HEK293 (cell line): ENCODE results near the gene EMC9.
A peak's percentile ranks its signal among the peaks of the same experiment; 100 is the strongest.

ENCODE experiments used
- CTCF ChIA-PET: fragments of 350-600 bp; formaldehyde crosslinking; extraction: SDS; loops from one replicate; lab custom pipeline; 2021; ENCODE audit warnings: antibody characterized with exemption; lab: Yijun Ruan, JAX
- POLR2A ChIA-PET: fragments of 300-600 bp; formaldehyde crosslinking; extraction: SDS; loops from one replicate; lab custom pipeline; 2020; ENCODE audit warnings: antibody characterized with exemption, inconsistent platforms; lab: Yijun Ruan, JAX
- H3K27ac ChIP-seq: fragments of 200-500 bp; sonication (Bioruptor generic); 2 replicates; pipeline ENCODE4 v1.5.1; 2014; ENCODE audit warnings: low read depth, low read length, control low read depth, inconsistent platforms; ENCODE audit errors: extremely low read depth
- H3K36me3 ChIP-seq, 2 experiments: fragments of 200-500 bp in 1 of 2; sonication (Bioruptor generic) in 1 of 2; 1 replicate in 1 of 2; 2 replicates in 1 of 2; pipeline ENCODE4 v1.5.1; 2014 to 2017; ENCODE audit warnings: inconsistent platforms in 2 of 2, low read length in 2 of 2; ENCODE audit not compliant: control insufficient read depth in 2 of 2, insufficient read depth in 1 of 2
- H3K4me1 ChIP-seq: fragments of 200-500 bp; sonication (Bioruptor generic); 2 replicates; pipeline ENCODE4 v1.5.1; 2014; ENCODE audit warnings: mild to moderate bottlenecking, low read length, inconsistent platforms; ENCODE audit not compliant: control insufficient read depth, insufficient read depth
- H3K4me3 ChIP-seq: 2 replicates; pipeline ENCODE4 v1.5.1; 2011; ENCODE audit warnings: low read depth, mild to moderate bottlenecking, control low read depth, low read length, moderate library complexity
- H3K9me3 ChIP-seq: fragments of 200-500 bp; sonication (Bioruptor generic); 2 replicates; pipeline ENCODE4 v1.5.1; 2014; ENCODE audit warnings: low read depth, low read length, inconsistent platforms; ENCODE audit not compliant: control insufficient read depth, insufficient read depth
- HOXC10 ChIP-seq: sonication (generic); formaldehyde crosslinking; IDR thresholded peaks from 2 replicates; pipeline ENCODE4 v1.8.1; 2023; ENCODE audit warnings: mild to moderate bottlenecking, missing genetic modification reagents
- KLF1 ChIP-seq: fragments of 450-650 bp; formaldehyde crosslinking; IDR thresholded peaks from 2 replicates; pipeline ENCODE4 v1.5.1; 2016; ENCODE audit warnings: missing biosample characterization, missing genetic modification characterization
- KLF10 ChIP-seq: fragments of 450-650 bp; IDR thresholded peaks from 2 replicates; pipeline ENCODE4 v1.5.1; 2018; ENCODE audit warnings: missing biosample characterization, mild to moderate bottlenecking, missing genetic modification characterization
- KLF7 ChIP-seq: fragments of 450-650 bp; formaldehyde crosslinking; IDR thresholded peaks from 2 replicates; pipeline ENCODE4 v1.5.1; 2016; ENCODE audit warnings: missing biosample characterization, missing genetic modification characterization, borderline replicate concordance
- MZF1 ChIP-seq: fragments of 450-650 bp; formaldehyde crosslinking; IDR thresholded peaks from 2 replicates; pipeline ENCODE4 v1.5.1; 2017; ENCODE audit warnings: missing biosample characterization, missing genetic modification characterization, borderline replicate concordance
- OSR2 ChIP-seq: fragments of 450-650 bp; formaldehyde crosslinking; IDR thresholded peaks from 2 replicates; pipeline ENCODE4 v1.5.1; 2016; ENCODE audit warnings: missing biosample characterization, missing genetic modification characterization
- SALL2 ChIP-seq: fragments of 450-650 bp; formaldehyde crosslinking; IDR thresholded peaks from 2 replicates; pipeline ENCODE4 v1.5.0; 2017; ENCODE audit warnings: missing biosample characterization, mild to moderate bottlenecking, missing genetic modification characterization, borderline replicate concordance
- SCRT1 ChIP-seq: fragments of 450-650 bp; formaldehyde crosslinking; IDR thresholded peaks from 2 replicates; pipeline ENCODE4 v1.5.1; 2016; ENCODE audit warnings: missing biosample characterization, missing genetic modification characterization, borderline replicate concordance
- ZBTB8A ChIP-seq: fragments of 450-650 bp; formaldehyde crosslinking; IDR thresholded peaks from 2 replicates; pipeline ENCODE4 v1.5.1; 2016; ENCODE audit warnings: missing biosample characterization, missing genetic modification characterization
- ZEB2 ChIP-seq: fragments of 450-650 bp; formaldehyde crosslinking; IDR thresholded peaks from 2 replicates; pipeline ENCODE4 v1.5.1; 2016; ENCODE audit warnings: missing biosample characterization, missing genetic modification characterization
- ZFP37 ChIP-seq: fragments of 450-650 bp; formaldehyde crosslinking; IDR thresholded peaks from 2 replicates; pipeline ENCODE4 v1.5.1; 2016; ENCODE audit warnings: missing biosample characterization, missing genetic modification characterization
- ZNF155 ChIP-seq: fragments of 450-650 bp; formaldehyde crosslinking; IDR thresholded peaks from 2 replicates; pipeline ENCODE4 v1.5.1; 2016; ENCODE audit warnings: missing biosample characterization, missing genetic modification characterization
- ZNF169 ChIP-seq: fragments of 450-650 bp; formaldehyde crosslinking; IDR thresholded peaks from 2 replicates; pipeline ENCODE4 v1.5.1; 2016; ENCODE audit warnings: missing biosample characterization, missing genetic modification characterization
- ZNF214 ChIP-seq: fragments of 450-650 bp; formaldehyde crosslinking; IDR thresholded peaks from 2 replicates; pipeline ENCODE4 v1.5.1; 2017; ENCODE audit warnings: missing biosample characterization, mild to moderate bottlenecking, missing genetic modification characterization, borderline replicate concordance
- ZNF239 ChIP-seq: fragments of 450-650 bp; formaldehyde crosslinking; IDR thresholded peaks from 2 replicates; pipeline ENCODE4 v1.5.1; 2016; ENCODE audit warnings: missing biosample characterization, missing genetic modification characterization
- ZNF341 ChIP-seq: fragments of 450-650 bp; formaldehyde crosslinking; IDR thresholded peaks from 2 replicates; pipeline ENCODE4; 2016; ENCODE audit warnings: low read depth, missing biosample characterization, missing genetic modification characterization
- ZNF366 ChIP-seq: fragments of 450-650 bp; formaldehyde crosslinking; conservative IDR thresholded peaks from 2 replicates; pipeline ENCODE4 v1.5.1; 2016; ENCODE audit warnings: missing biosample characterization, missing genetic modification characterization
- ZNF404 ChIP-seq: fragments of 450-650 bp; formaldehyde crosslinking; IDR thresholded peaks from 2 replicates; pipeline ENCODE4 v1.5.1; 2017; ENCODE audit warnings: missing biosample characterization, missing genetic modification characterization
- ZNF561 ChIP-seq: fragments of 450-650 bp; IDR thresholded peaks from 2 replicates; pipeline ENCODE4 v1.5.1; 2018; ENCODE audit warnings: missing biosample characterization, missing genetic modification characterization, borderline replicate concordance
- ZNF571 ChIP-seq: fragments of 450-650 bp; formaldehyde crosslinking; IDR thresholded peaks from 2 replicates; pipeline ENCODE4 v1.5.0; 2017; ENCODE audit warnings: missing biosample characterization, missing genetic modification characterization
- ZNF610 ChIP-seq: fragments of 450-650 bp; formaldehyde crosslinking; IDR thresholded peaks from 2 replicates; pipeline ENCODE4 v1.5.1; 2016; ENCODE audit warnings: missing biosample characterization, missing genetic modification characterization, borderline replicate concordance
- ZNF624 ChIP-seq: fragments of 450-650 bp; formaldehyde crosslinking; IDR thresholded peaks from 2 replicates; pipeline ENCODE4 v1.5.1; 2017; ENCODE audit warnings: missing biosample characterization, missing genetic modification characterization
- ZNF626 ChIP-seq: fragments of 450-650 bp; sonication (Bioruptor Pico); formaldehyde crosslinking; IDR thresholded peaks from 2 replicates; pipeline ENCODE4 v1.5.1; 2018; ENCODE audit warnings: missing biosample characterization, missing genetic modification characterization, inconsistent platforms
- ZNF707 ChIP-seq: fragments of 450-650 bp; formaldehyde crosslinking; IDR thresholded peaks from 2 replicates; pipeline ENCODE4 v1.5.1; 2016; ENCODE audit warnings: missing biosample characterization, missing genetic modification characterization
- ZNF792 ChIP-seq: fragments of 450-650 bp; formaldehyde crosslinking; IDR thresholded peaks from 2 replicates; pipeline ENCODE4 v1.5.1; 2016; ENCODE audit warnings: missing biosample characterization, missing genetic modification characterization
- ZNF837 ChIP-seq: fragments of 450-650 bp; formaldehyde crosslinking; IDR thresholded peaks from 2 replicates; pipeline ENCODE4 v1.5.1; 2016; ENCODE audit warnings: missing biosample characterization, missing genetic modification characterization
- ZSCAN30 ChIP-seq: fragments of 450-650 bp; IDR thresholded peaks from 2 replicates; pipeline ENCODE4 v1.5.1; 2018; ENCODE audit warnings: missing biosample characterization, mild to moderate bottlenecking, missing genetic modification characterization, moderate library complexity
- ZXDB ChIP-seq: fragments of 450-650 bp; formaldehyde crosslinking; IDR thresholded peaks from 2 replicates; pipeline ENCODE4 v1.5.1; 2016; ENCODE audit warnings: missing biosample characterization, missing genetic modification characterization
- TF ChIP-seq, protein P1 (sequence below): fragments of 450-650 bp; formaldehyde crosslinking; IDR thresholded peaks from 2 replicates; pipeline ENCODE4 v1.5.1; 2016; ENCODE audit warnings: missing biosample characterization, missing genetic modification characterization
- TF ChIP-seq, protein P2 (sequence below): fragments of 450-650 bp; formaldehyde crosslinking; IDR thresholded peaks from 2 replicates; pipeline ENCODE4 v1.5.1; 2016; ENCODE audit warnings: missing biosample characterization, missing genetic modification characterization
- TF ChIP-seq, protein P3 (sequence below): fragments of 450-650 bp; formaldehyde crosslinking; IDR thresholded peaks from 2 replicates; pipeline ENCODE4 v1.5.1; 2017; ENCODE audit warnings: missing biosample characterization, missing genetic modification characterization
- TF ChIP-seq, protein P4 (sequence below): sonication (generic); formaldehyde crosslinking; IDR thresholded peaks from 2 replicates; pipeline ENCODE4 v1.8.1; 2022; ENCODE audit warnings: mild to moderate bottlenecking, moderate library complexity, missing genetic modification reagents
- TF ChIP-seq, protein P5 (sequence below): fragments of 450-650 bp; formaldehyde crosslinking; IDR thresholded peaks from 2 replicates; pipeline ENCODE4 v1.5.1; 2016; ENCODE audit warnings: missing biosample characterization, missing genetic modification characterization

The EMC9 gene

DNA sequence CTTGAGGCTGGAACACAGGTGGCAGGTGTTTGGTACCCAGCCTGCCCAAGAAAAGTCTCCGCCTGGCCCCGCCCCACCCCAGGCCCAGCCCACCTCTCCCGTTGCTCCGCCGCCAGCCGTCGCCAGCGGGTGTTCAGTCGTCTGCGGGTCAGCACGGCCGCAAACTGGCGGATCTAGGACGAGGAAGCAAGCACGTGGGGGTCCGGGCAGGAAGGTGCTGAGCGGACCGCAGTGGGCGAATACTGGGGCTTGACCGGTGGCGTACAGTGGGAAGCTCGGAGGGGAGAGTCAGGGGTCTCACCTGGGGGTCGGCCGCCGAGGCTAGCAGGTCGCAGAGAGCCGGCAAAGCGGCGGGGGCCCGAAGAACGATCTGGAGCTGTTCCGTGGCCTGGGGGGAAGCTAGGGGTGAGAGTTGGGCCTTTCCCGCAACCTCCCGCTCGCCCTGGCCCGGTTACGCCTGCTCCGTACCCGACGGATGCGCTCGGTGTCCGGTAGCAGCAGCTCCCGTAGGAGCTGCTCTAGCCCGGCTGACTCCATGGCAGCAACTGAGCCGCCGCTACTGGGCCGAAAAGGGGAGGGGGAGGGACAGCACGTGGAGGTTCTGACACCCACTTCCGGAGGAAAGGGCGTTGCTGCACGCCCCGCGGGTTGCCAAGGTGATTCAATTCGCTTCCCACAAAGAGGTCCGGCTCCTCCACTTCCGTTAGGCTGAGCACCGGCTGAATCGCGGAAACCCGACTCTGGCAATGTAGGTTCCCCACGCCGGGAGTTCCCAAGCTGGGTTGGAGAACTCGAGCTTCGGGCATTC, 47.1 kb upstream of the EMC9 start, which contains the start of gene IPO4:
Gene IPO4 (minus strand): TSS at position 566 of the 808 bp plus-strand sequence. CDS start 29 bp downstream, at position 537.
- H3K36me3 ChIP-seq = peaks cover 6 to 79% of the 10 kb centered on the region in 2 experiments
- peak within 1 kb of the TSS; percentile 84 for H3K4me3 ChIP-seq
- H3K9me3 ChIP-seq = no peaks in the 10 kb centered on the region
- CTCF ChIA-PET = interaction anchor here (0.6 to 3.0 kb wide), 4 partner anchors 27 to 174 kb away, joined by 3 to 12 read pairs (median 3); partner anchors contain the start of gene IRF9
- POLR2A ChIA-PET = interaction anchor here (0.6 to 2.3 kb wide), 18 partner anchors 7 to 867 kb away, joined by 3 to 19 read pairs (median 6); partner anchors contain the start of genes CHMP4A, DCAF11, EMC9 and IRF9
- peaks cover 7% of the 10 kb centered on the region; the same call in 1 of the 2 replicates for H3K4me1 ChIP-seq
- H3K27ac ChIP-seq = peak within 1 kb of the TSS; percentile 87
- TF ChIP-seq ZNF239 (0 out of 2 replicates have a peak, but pooled peaks have one; percentile 37), MZF1 (no peak), OSR2 (tag by site-specific recombination) (peak; percentile 99), ZNF624 (no peak), ZNF404 (tag by site-specific recombination) (no peak), KLF1 (tag by site-specific recombination) (peak; percentile 94), KLF7 (peak; percentile 98), ZFP37 (peak; percentile 79; the same call in 1 of the 2 replicates), ZNF571 (tag by site-specific recombination) (no peak), SALL2 (tag by site-specific recombination) (0 out of 2 replicates have a peak, but pooled peaks have one; percentile 77), ZNF707 (tag by site-specific recombination) (no peak), ZXDB (peak; percentile 95), ZBTB8A (tag by site-specific recombination) (peak; percentile 72), ZNF366 (tag by site-specific recombination) (no peak), ZNF155 (tag by site-specific recombination) (no peak), ZEB2 (tag by site-specific recombination) (peak; percentile 79), ZNF169 (no peak), ZNF626 (tag by site-specific recombination) (no peak), ZNF837 (tag by site-specific recombination) (no peak; the same call in 1 of the 2 replicates), SCRT1 (tag by site-specific recombination) (no peak), ZNF561 (tag by site-specific recombination) (peak; percentile 97), ZNF792 (tag by site-specific recombination) (no peak), ZSCAN30 (tag by site-specific recombination) (peak; percentile 87), HOXC10 (CRISPR knock-in tag) (no peak), ZNF341 (tag by site-specific recombination) (peak; percentile 86), KLF10 (peak; percentile 92), ZNF214 (no peak), ZNF610 (tag by site-specific recombination) (peak; percentile 83; the same call in 1 of the 2 replicates)
- TF ChIP-seq, protein P1, sequence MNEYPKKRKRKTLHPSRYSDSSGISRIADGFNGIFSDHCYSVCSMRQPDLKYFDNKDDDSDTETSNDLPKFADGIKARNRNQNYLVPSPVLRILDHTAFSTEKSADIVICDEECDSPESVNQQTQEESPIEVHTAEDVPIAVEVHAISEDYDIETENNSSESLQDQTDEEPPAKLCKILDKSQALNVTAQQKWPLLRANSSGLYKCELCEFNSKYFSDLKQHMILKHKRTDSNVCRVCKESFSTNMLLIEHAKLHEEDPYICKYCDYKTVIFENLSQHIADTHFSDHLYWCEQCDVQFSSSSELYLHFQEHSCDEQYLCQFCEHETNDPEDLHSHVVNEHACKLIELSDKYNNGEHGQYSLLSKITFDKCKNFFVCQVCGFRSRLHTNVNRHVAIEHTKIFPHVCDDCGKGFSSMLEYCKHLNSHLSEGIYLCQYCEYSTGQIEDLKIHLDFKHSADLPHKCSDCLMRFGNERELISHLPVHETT = peak; percentile 99
- TF ChIP-seq, protein P2, sequence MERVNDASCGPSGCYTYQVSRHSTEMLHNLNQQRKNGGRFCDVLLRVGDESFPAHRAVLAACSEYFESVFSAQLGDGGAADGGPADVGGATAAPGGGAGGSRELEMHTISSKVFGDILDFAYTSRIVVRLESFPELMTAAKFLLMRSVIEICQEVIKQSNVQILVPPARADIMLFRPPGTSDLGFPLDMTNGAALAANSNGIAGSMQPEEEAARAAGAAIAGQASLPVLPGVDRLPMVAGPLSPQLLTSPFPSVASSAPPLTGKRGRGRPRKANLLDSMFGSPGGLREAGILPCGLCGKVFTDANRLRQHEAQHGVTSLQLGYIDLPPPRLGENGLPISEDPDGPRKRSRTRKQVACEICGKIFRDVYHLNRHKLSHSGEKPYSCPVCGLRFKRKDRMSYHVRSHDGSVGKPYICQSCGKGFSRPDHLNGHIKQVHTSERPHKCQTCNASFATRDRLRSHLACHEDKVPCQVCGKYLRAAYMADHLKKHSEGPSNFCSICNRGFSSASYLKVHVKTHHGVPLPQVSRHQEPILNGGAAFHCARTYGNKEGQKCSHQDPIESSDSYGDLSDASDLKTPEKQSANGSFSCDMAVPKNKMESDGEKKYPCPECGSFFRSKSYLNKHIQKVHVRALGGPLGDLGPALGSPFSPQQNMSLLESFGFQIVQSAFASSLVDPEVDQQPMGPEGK (tag by site-specific recombination) = peak; percentile 93
- TF ChIP-seq, protein P3, sequence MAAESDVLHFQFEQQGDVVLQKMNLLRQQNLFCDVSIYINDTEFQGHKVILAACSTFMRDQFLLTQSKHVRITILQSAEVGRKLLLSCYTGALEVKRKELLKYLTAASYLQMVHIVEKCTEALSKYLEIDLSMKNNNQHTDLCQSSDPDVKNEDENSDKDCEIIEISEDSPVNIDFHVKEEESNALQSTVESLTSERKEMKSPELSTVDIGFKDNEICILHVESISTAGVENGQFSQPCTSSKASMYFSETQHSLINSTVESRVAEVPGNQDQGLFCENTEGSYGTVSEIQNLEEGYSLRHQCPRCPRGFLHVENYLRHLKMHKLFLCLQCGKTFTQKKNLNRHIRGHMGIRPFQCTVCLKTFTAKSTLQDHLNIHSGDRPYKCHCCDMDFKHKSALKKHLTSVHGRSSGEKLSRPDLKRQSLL (tag by site-specific recombination) = peak; percentile 91
- TF ChIP-seq, protein P4, sequence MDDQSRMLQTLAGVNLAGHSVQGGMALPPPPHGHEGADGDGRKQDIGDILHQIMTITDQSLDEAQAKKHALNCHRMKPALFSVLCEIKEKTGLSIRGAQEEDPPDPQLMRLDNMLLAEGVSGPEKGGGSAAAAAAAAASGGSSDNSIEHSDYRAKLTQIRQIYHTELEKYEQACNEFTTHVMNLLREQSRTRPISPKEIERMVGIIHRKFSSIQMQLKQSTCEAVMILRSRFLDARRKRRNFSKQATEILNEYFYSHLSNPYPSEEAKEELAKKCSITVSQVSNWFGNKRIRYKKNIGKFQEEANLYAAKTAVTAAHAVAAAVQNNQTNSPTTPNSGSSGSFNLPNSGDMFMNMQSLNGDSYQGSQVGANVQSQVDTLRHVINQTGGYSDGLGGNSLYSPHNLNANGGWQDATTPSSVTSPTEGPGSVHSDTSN (CRISPR knock-in tag) = peak; percentile 73; the same call in 1 of the 2 replicates
- TF ChIP-seq, protein P5, sequence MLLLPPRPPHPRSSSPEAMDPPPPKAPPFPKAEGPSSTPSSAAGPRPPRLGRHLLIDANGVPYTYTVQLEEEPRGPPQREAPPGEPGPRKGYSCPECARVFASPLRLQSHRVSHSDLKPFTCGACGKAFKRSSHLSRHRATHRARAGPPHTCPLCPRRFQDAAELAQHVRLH (tag by site-specific recombination) = no peak; the same call in none of the 2 replicates
